Measurements from ENCODE around the gene PMPCA. TPM values are rescaled to one million over a fixed set of nuclear protein-coding genes. Genes with fewer than 3 reads are reported as not detected.
"Not testable (repeated sequence)": the region's sequence is repeated elsewhere in the genome, so short reads cannot be mapped to it uniquely, and the experiment has no call there.

Gene PMPCA
- total and polyA plus RNA-seq, 8 donors = 25.8 to 121 (median 51.3) TPM

DNA sequence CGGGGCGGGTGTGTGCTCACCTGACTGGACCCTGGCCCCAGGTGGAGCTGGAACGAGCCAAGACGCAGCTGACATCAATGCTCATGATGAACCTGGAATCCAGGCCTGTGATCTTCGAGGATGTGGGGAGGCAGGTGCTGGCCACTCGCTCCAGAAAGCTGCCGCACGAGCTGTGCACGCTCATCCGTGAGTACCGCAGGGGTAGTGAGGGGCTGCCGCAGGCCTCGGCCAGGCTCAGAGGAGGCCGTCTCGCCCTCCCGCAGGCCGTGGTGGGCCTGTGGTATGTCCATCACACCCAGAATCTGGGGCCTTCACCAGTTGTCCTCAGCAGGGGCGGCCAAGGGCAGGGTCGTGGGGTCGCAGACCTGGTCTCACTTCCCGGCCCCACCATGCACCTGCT, 11.3 kb downstream of the PMPCA start:
- intact Hi-C loops (cut with DNase I; ENCODE audit: low total_unique reads) = no loop called here
- Histone ChIP-seq H3K4me1 (no peaks in the 10 kb centered on the region), H3K4me3 (no peak overlapping the region), H3K9me3 (no peaks in the 10 kb centered on the region), H3K36me3 (peaks cover 67 to 97% (median 97%) of the 10 kb centered on the region in 4 donors), H3K27me3 (no peaks in the 10 kb centered on the region), H3K27ac (no peak overlapping the region)
- DNase-seq = no peak
- 89 to 98% (median 95%) methylated on average over 11 to 21 of the region's 21 CpGs for WGBS, 5 donors
- TF ChIP-seq, protein P1, sequence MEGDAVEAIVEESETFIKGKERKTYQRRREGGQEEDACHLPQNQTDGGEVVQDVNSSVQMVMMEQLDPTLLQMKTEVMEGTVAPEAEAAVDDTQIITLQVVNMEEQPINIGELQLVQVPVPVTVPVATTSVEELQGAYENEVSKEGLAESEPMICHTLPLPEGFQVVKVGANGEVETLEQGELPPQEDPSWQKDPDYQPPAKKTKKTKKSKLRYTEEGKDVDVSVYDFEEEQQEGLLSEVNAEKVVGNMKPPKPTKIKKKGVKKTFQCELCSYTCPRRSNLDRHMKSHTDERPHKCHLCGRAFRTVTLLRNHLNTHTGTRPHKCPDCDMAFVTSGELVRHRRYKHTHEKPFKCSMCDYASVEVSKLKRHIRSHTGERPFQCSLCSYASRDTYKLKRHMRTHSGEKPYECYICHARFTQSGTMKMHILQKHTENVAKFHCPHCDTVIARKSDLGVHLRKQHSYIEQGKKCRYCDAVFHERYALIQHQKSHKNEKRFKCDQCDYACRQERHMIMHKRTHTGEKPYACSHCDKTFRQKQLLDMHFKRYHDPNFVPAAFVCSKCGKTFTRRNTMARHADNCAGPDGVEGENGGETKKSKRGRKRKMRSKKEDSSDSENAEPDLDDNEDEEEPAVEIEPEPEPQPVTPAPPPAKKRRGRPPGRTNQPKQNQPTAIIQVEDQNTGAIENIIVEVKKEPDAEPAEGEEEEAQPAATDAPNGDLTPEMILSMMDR (IDR thresholded peaks at IDR 0.05) = no peak
- no peak for TF ChIP-seq EP300 (IDR thresholded peaks at IDR 0.05)
- no peak for TF ChIP-seq POLR2AphosphoS5 (IDR thresholded peaks at IDR 0.05)
- TF ChIP-seq POLR2A (IDR thresholded peaks at IDR 0.05) = no peak

- WGBS, 5 donors = 93 to 96% (median 94%) methylated on average over 26 of the region's 26 CpGs
- Histone ChIP-seq H3K9me3 (no peaks in the 10 kb centered on the region), H3K4me1 (no peaks in the 10 kb centered on the region), H3K36me3 (peaks cover 57 to 96% (median 95%) of the 10 kb centered on the region in 4 donors), H3K27ac (no peak overlapping the region), H3K27me3 (no peaks in the 10 kb centered on the region), H3K4me3 (no peak overlapping the region)
- no peak for DNase-seq
- TF ChIP-seq, protein P1 (IDR thresholded peaks at IDR 0.05) = no peak
- no peak for TF ChIP-seq EP300 (IDR thresholded peaks at IDR 0.05)
- TF ChIP-seq POLR2AphosphoS5 (IDR thresholded peaks at IDR 0.05) = no peak
- TF ChIP-seq POLR2A (IDR thresholded peaks at IDR 0.05) = no peak
- intact Hi-C loops (cut with DNase I; ENCODE audit: low total_unique reads) = no loop called here
These were observed 12.4 kb downstream of the PMPCA start for GRCh38 chr9:136422876-136423275.

GRCh38 chr9:136423432-136424146, 13.1 kb downstream of the PMPCA start:
- no peak for TF ChIP-seq EP300 (IDR thresholded peaks at IDR 0.05)
- no peak for TF ChIP-seq POLR2AphosphoS5 (IDR thresholded peaks at IDR 0.05)
- TF ChIP-seq, protein P1 (IDR thresholded peaks at IDR 0.05) = no peak
- no peak for TF ChIP-seq POLR2A (IDR thresholded peaks at IDR 0.05)
- Histone ChIP-seq H3K36me3 (peaks cover 50 to 96% (median 94%) of the 10 kb centered on the region in 4 donors), H3K4me1 (no peaks in the 10 kb centered on the region), H3K27me3 (no peaks in the 10 kb centered on the region), H3K9me3 (no peaks in the 10 kb centered on the region), H3K27ac (no peak overlapping the region), H3K4me3 (no peak overlapping the region)
- WGBS, 5 donors = 92 to 96% (median 95%) methylated on average over 43 of the region's 43 CpGs
- intact Hi-C loops (cut with DNase I; ENCODE audit: low total_unique reads) = no loop called here
- no peak for DNase-seq

- H3K27ac ChIP-seq = no peak overlapping the region
- no peaks in the 10 kb centered on the region for H3K27me3 ChIP-seq
- 84 to 91% (median 90%) methylated on average over 20 to 27 of the region's 27 CpGs for WGBS, 5 donors
- no peak for TF ChIP-seq POLR2AphosphoS5 (IDR thresholded peaks at IDR 0.05)
- TF ChIP-seq, protein P1 (IDR thresholded peaks at IDR 0.05) = no peak
- H3K9me3 ChIP-seq = no peaks in the 10 kb centered on the region
- intact Hi-C loops (cut with DNase I; ENCODE audit: low total_unique reads) = no loop called here
- H3K4me3 ChIP-seq = no peak overlapping the region
- no peak for DNase-seq
- no peaks in the 10 kb centered on the region for H3K4me1 ChIP-seq
- H3K36me3 ChIP-seq = peaks cover 37 to 96% (median 94%) of the 10 kb centered on the region in 4 donors
These were observed 14.4 kb downstream of the PMPCA start for GRCh38 chr9:136424750-136425362.

- 78 to 84% (median 81%) methylated on average over 7 of the region's 7 CpGs for WGBS, 5 donors
- DNase-seq; H3K27ac ChIP-seq; H3K27me3 ChIP-seq; intact Hi-C loops (cut with DNase I; ENCODE audit: low total_unique reads); H3K4me1 ChIP-seq; H3K4me3 ChIP-seq; H3K9me3 ChIP-seq: not testable (repeated sequence)
- H3K36me3 ChIP-seq = peaks cover 39 to 96% (median 94%) of the 10 kb centered on the region in 4 donors
These were observed 14.9 kb downstream of the PMPCA start for GRCh38 chr9:136425367-136425766.
